Sigmoid colon (tissue), 4 donors: ENCODE measurements around the gene NEK4.

Source experiments
- CTCF ChIP-seq, 4 experiments: fragments of 450-650 bp in 3 of 4; fragments of 200-600 bp in 1 of 4; IDR thresholded peaks; one replicate each; pipeline ENCODE4 v1.5.1; 2016 to 2019; ENCODE audit warnings: antibody characterized with exemption in 4 of 4, mild to moderate bottlenecking in 3 of 4, moderate library complexity in 2 of 4
- POLR2A ChIP-seq, 2 donors: fragments of 450-650 bp; IDR thresholded peaks; one replicate each; pipeline ENCODE4 v1.6.1; 2016; ENCODE audit warnings: antibody characterized with exemption in 2 of 2, mild to moderate bottlenecking in 2 of 2, moderate library complexity in 2 of 2
- POLR2AphosphoS5 ChIP-seq, 4 donors: sonication (generic); formaldehyde crosslinking; IDR thresholded peaks; one replicate each; pipeline ENCODE4 v1.6.1; 2017; ENCODE audit warnings: antibody characterized with exemption in 4 of 4

GRCh38 chr3:52791928-52792327, 21.2 kb upstream of the NEK4 start:
- no peak for TF ChIP-seq CTCF (IDR thresholded peaks at IDR 0.05)
- TF ChIP-seq POLR2A (IDR thresholded peaks at IDR 0.05): no peak
- TF ChIP-seq POLR2AphosphoS5 (IDR thresholded peaks at IDR 0.05): no peak
